ENCODE data around the gene TSEN34.

DNA sequence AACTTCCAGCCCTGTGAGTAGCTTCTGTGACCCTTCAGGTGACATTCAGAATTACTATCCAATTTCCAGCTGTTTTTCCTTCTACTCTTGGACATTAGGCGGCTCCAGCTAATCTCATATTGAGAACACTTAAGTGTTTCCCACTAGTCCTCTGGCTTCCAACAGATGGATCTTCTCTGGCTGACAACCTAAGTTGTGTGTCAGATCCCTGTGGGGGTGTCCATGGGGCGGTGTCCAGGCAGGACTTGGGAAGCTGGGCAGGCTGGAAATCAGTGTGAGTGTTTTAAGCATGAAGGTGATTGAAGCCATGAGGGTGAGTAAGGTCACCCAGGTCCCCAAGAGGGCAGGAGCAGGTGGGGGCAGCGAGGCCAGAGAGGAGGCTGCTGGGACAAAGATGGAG, 43.4 kb upstream of the TSEN34 start:
- TF ChIP-seq, protein P1, sequence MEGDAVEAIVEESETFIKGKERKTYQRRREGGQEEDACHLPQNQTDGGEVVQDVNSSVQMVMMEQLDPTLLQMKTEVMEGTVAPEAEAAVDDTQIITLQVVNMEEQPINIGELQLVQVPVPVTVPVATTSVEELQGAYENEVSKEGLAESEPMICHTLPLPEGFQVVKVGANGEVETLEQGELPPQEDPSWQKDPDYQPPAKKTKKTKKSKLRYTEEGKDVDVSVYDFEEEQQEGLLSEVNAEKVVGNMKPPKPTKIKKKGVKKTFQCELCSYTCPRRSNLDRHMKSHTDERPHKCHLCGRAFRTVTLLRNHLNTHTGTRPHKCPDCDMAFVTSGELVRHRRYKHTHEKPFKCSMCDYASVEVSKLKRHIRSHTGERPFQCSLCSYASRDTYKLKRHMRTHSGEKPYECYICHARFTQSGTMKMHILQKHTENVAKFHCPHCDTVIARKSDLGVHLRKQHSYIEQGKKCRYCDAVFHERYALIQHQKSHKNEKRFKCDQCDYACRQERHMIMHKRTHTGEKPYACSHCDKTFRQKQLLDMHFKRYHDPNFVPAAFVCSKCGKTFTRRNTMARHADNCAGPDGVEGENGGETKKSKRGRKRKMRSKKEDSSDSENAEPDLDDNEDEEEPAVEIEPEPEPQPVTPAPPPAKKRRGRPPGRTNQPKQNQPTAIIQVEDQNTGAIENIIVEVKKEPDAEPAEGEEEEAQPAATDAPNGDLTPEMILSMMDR (IDR thresholded peaks at IDR 0.05): no peak
- TF ChIP-seq POLR2A (IDR thresholded peaks at IDR 0.05): no peak
